HepG2 (cell line): ENCODE measurements around the gene ACADSB. TPM values are rescaled to one million over a fixed set of nuclear protein-coding genes. Genes with fewer than 3 reads are reported as not detected.
A peak's percentile ranks its signal among the peaks of the same experiment; 100 is the strongest.

Experiments used
- AHR ChIP-seq: IDR thresholded peaks from 2 replicates; pipeline ENCODE4 v1.6.1; 2018; ENCODE audit warnings: missing genetic modification reagents, missing compliant biosample characterization
- ASH2L ChIP-seq: fragments of 300-600, 200-600 bp; sonication (generic); IDR thresholded peaks from 2 replicates; pipeline ENCODE4 v1.7.0; 2017; ENCODE audit warnings: low read depth, mild to moderate bottlenecking, moderate library complexity, mixed read lengths, low read length; ENCODE audit not compliant: insufficient read length
- BATF2 ChIP-seq: sonication (generic); formaldehyde crosslinking; IDR thresholded peaks from 2 replicates; pipeline ENCODE4 v1.8.0; 2022; ENCODE audit warnings: mild to moderate bottlenecking, missing genetic modification reagents, moderate library complexity
- BCLAF1 ChIP-seq: fragments of 450-650 bp; IDR thresholded peaks from 2 replicates; pipeline ENCODE4 v1.6.1; 2017; ENCODE audit warnings: mild to moderate bottlenecking
- BHLHE40 ChIP-seq: IDR thresholded peaks from 2 replicates; pipeline ENCODE4 v1.6.1; 2011; ENCODE audit warnings: low read length, improper control_type of control experiment
- BRCA1 ChIP-seq: sonication (generic); formaldehyde crosslinking; IDR thresholded peaks from 2 replicates; pipeline ENCODE4 v1.4.0; 2020; ENCODE audit warnings: missing genetic modification reagents
- E2F5 ChIP-seq: sonication (generic); formaldehyde crosslinking; conservative IDR thresholded peaks from 2 replicates; pipeline ENCODE4 v1.4.0; 2020; ENCODE audit warnings: missing genetic modification reagents
- GLI4 ChIP-seq: sonication (generic); formaldehyde crosslinking; IDR thresholded peaks from 2 replicates; pipeline ENCODE4 v1.5.1; 2020; ENCODE audit warnings: missing genetic modification reagents, mild to moderate bottlenecking, moderate library complexity, borderline replicate concordance
- HOXA5 ChIP-seq: sonication (generic); formaldehyde crosslinking; IDR thresholded peaks from 2 replicates; pipeline ENCODE4 v1.4.0; 2020; ENCODE audit warnings: missing genetic modification reagents
- KMT2A ChIP-seq: sonication (generic); formaldehyde crosslinking; IDR thresholded peaks from 2 replicates; pipeline ENCODE4 v1.4.0; 2020; ENCODE audit warnings: missing genetic modification reagents
- LCORL ChIP-seq, 2 experiments: fragments of 450-650 bp in 1 of 2; sonication (generic) in 1 of 2; formaldehyde crosslinking in 1 of 2; IDR thresholded peaks; 2 replicates each; pipeline versions ENCODE4 v1.5.0 to v1.6.1; 2017 to 2020; ENCODE audit warnings: antibody characterized with exemption in 1 of 2, missing genetic modification reagents in 1 of 2
- MYNN ChIP-seq: sonication (generic); formaldehyde crosslinking; IDR thresholded peaks from 2 replicates; pipeline ENCODE4 v1.4.0; 2020; ENCODE audit warnings: mild to moderate bottlenecking, low read depth, missing genetic modification reagents
- NAIF1 ChIP-seq: sonication (generic); formaldehyde crosslinking; IDR thresholded peaks from 2 replicates; pipeline ENCODE4 v1.5.0; 2020; ENCODE audit warnings: mild to moderate bottlenecking, missing genetic modification reagents, borderline replicate concordance
- NCOA1 ChIP-seq: sonication (generic); formaldehyde crosslinking; IDR thresholded peaks from 2 replicates; pipeline ENCODE4 v1.9.0; 2021; ENCODE audit warnings: missing genetic modification reagents
- SETDB1 ChIP-seq: sonication (generic); formaldehyde crosslinking; IDR thresholded peaks from 2 replicates; pipeline ENCODE4 v1.5.1; 2020; ENCODE audit warnings: missing genetic modification reagents, mild to moderate bottlenecking, borderline replicate concordance
- TOPORS ChIP-seq: sonication (generic); formaldehyde crosslinking; IDR thresholded peaks from 2 replicates; pipeline ENCODE4 v1.8.0; 2023; ENCODE audit warnings: mild to moderate bottlenecking, missing genetic modification reagents
- WIZ ChIP-seq: sonication (generic); formaldehyde crosslinking; IDR thresholded peaks from 2 replicates; pipeline ENCODE4 v1.5.1; 2020; ENCODE audit warnings: mild to moderate bottlenecking, missing genetic modification reagents
- ZBTB8A ChIP-seq: sonication (generic); formaldehyde crosslinking; IDR thresholded peaks from 2 replicates; pipeline ENCODE4 v1.4.0; 2020; ENCODE audit warnings: mild to moderate bottlenecking, low read depth, missing genetic modification reagents, borderline replicate concordance
- ZKSCAN5 ChIP-seq: sonication (generic); formaldehyde crosslinking; IDR thresholded peaks from 2 replicates; pipeline ENCODE4 v1.5.1; 2020; ENCODE audit warnings: mild to moderate bottlenecking, missing genetic modification reagents
- ZNF101 ChIP-seq: sonication (generic); formaldehyde crosslinking; IDR thresholded peaks from 2 replicates; pipeline ENCODE4 v1.4.0; 2020; ENCODE audit warnings: mild to moderate bottlenecking, low read depth, missing genetic modification reagents, borderline replicate concordance
- ZNF33A ChIP-seq: sonication (generic); formaldehyde crosslinking; IDR thresholded peaks from 2 replicates; pipeline ENCODE4 v1.5.1; 2020; ENCODE audit warnings: missing genetic modification reagents, mild to moderate bottlenecking, moderate library complexity, borderline replicate concordance
- ZNF33B ChIP-seq: sonication (generic); formaldehyde crosslinking; IDR thresholded peaks from 2 replicates; pipeline ENCODE4 v1.5.1; 2020; ENCODE audit warnings: mild to moderate bottlenecking, missing genetic modification reagents
- ZNF746 ChIP-seq: sonication (generic); formaldehyde crosslinking; IDR thresholded peaks from 2 replicates; pipeline ENCODE4 v1.8.0; 2022; ENCODE audit warnings: mild to moderate bottlenecking, missing genetic modification reagents
- ZNF772 ChIP-seq: sonication (generic); formaldehyde crosslinking; IDR thresholded peaks from 2 replicates; pipeline ENCODE4 v1.5.0; 2020; ENCODE audit warnings: mild to moderate bottlenecking, missing genetic modification reagents
- polyA plus RNA-seq, 8 experiments: library from polyadenylated mRNA; depleted of rRNA in 3 of 8; stranded (reverse) in 7 of 8; unstranded in 1 of 8; fragments of >200 nt; fragmentation: Illumina TruSeq in 4 of 8; extraction: Trizol in 4 of 8; gene quantifications; 2 replicates each; pipeline versions ENCODE4 v1.2.1 to v1.2.3, GENCODE V29; 2011 to 2016; ENCODE audit warnings: low read depth in 4 of 8, missing spikeins in 1 of 8, mixed read lengths in 1 of 8; ENCODE audit not compliant: insufficient read depth in 1 of 8
- total RNA-seq, 5 experiments: library from RNA; depleted of rRNA; stranded (reverse); fragments of >200 nt; fragmentation: Illumina TruSeq; extraction: Trizol; gene quantifications; 2 replicates each; pipeline ENCODE4 v1.2.3, GENCODE V29; 2016; ENCODE audit warnings: low read depth in 1 of 5
- TF ChIP-seq, protein P1 (sequence below): sonication (generic); formaldehyde crosslinking; IDR thresholded peaks from 2 replicates; pipeline ENCODE4 v1.4.0; 2020; ENCODE audit warnings: missing genetic modification reagents

ACADSB gene
- total and polyA plus RNA-seq, 2 of the 13 experiments (the other 11 are each of a cell fraction or from before 2014, with no cell fraction given) = 80.0 to 87.6 TPM

GRCh38 chr10:122980209-122981065, 28.4 kb upstream of the ACADSB start, which contains the start of gene PSTK (continued):
- TF ChIP-seq, protein P1, sequence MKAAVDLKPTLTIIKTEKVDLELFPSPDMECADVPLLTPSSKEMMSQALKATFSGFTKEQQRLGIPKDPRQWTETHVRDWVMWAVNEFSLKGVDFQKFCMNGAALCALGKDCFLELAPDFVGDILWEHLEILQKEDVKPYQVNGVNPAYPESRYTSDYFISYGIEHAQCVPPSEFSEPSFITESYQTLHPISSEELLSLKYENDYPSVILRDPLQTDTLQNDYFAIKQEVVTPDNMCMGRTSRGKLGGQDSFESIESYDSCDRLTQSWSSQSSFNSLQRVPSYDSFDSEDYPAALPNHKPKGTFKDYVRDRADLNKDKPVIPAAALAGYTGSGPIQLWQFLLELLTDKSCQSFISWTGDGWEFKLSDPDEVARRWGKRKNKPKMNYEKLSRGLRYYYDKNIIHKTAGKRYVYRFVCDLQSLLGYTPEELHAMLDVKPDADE (CRISPR knock-in tag) = no peak
- TF ChIP-seq BRCA1 (CRISPR knock-in tag) = peak; percentile 87; the same call in 1 of the 2 replicates
- peak; percentile 43; the same call in 1 of the 2 replicates for TF ChIP-seq BHLHE40
- TF ChIP-seq BATF2 = no peak
- peak; percentile 52; the same call in 1 of the 2 replicates for TF ChIP-seq AHR (CRISPR knock-in tag)
- TF ChIP-seq ZKSCAN5 (CRISPR knock-in tag) = no peak
- peak; percentile 81; the same call in 1 of the 2 replicates for TF ChIP-seq ZNF772
- peak; percentile 33; the same call in 1 of the 2 replicates for TF ChIP-seq NAIF1 (CRISPR knock-in tag)
- TF ChIP-seq KMT2A (CRISPR knock-in tag) = peak; percentile 72
- TF ChIP-seq MYNN (CRISPR knock-in tag) = no peak
- TF ChIP-seq ASH2L = peak; percentile 96
- peak; percentile 77; the same call in 1 of the 2 replicates for TF ChIP-seq ZNF33B
- 0 out of 2 replicates have a peak, but pooled peaks have one; percentile 62 for TF ChIP-seq E2F5 (CRISPR knock-in tag)
- TF ChIP-seq ZBTB8A (CRISPR knock-in tag) = no peak
- TF ChIP-seq ZNF746 (CRISPR knock-in tag) = no peak
- peak; percentile 86 for TF ChIP-seq HOXA5 (CRISPR knock-in tag)
- no peak for TF ChIP-seq BCLAF1
- no peak for TF ChIP-seq SETDB1 (CRISPR knock-in tag)
- TF ChIP-seq TOPORS (CRISPR knock-in tag) = no peak
- no peak for TF ChIP-seq GLI4 (CRISPR knock-in tag)
- no peak for TF ChIP-seq ZNF101 (CRISPR knock-in tag)
- TF ChIP-seq LCORL (IDR thresholded peaks at IDR 0.05) = no peak
- TF ChIP-seq LCORL (CRISPR knock-in tag; IDR thresholded peaks at IDR 0.05) = peak; percentile 37; the same call in 1 of the 2 replicates
- no peak for TF ChIP-seq WIZ (CRISPR knock-in tag)
- TF ChIP-seq ZNF33A (CRISPR knock-in tag) = peak; percentile 96
- TF ChIP-seq NCOA1 (CRISPR knock-in tag) = no peak
